Lower lobe of right lung (tissue), 2 donors: ENCODE measurements around the gene ZNF136. TPM values are rescaled to one million over a fixed set of nuclear protein-coding genes. Genes with fewer than 3 reads are reported as not detected.

Source experiments
- ATAC-seq, 2 donors: fragments of 200-7000 bp; cut with Tn5 transposase; one replicate each; pipeline ENCODE4 v1.9.1; 2020 to 2022; ENCODE audit warnings: mild to moderate bottlenecking in 2 of 2, moderate library complexity in 2 of 2
- DNase-seq: peaks from one replicate; pipeline ENCODE4 v3.0.0-alpha.2; 2020
- H3K27ac ChIP-seq: fragments of 200-600 bp; one replicate; pipeline ENCODE4 v1.8.0; 2022
- H3K27me3 ChIP-seq: fragments of 200-600 bp; one replicate; pipeline ENCODE4 v1.8.0; 2022; ENCODE audit warnings: low read depth
- H3K36me3 ChIP-seq: fragments of 200-600 bp; one replicate; pipeline ENCODE4 v1.8.0; 2022; ENCODE audit warnings: mild to moderate bottlenecking
- H3K4me1 ChIP-seq: fragments of 200-600 bp; one replicate; pipeline ENCODE4 v1.8.0; 2022
- H3K4me3 ChIP-seq: fragments of 200-600 bp; one replicate; pipeline ENCODE4 v1.8.0; 2022; ENCODE audit warnings: mild to moderate bottlenecking
- H3K9me3 ChIP-seq: fragments of 200-600 bp; one replicate; pipeline ENCODE4 v1.8.0; 2022
- CTCF ChIP-seq: fragments of 200-600 bp; IDR thresholded peaks from one replicate; pipeline ENCODE4 v1.8.0; 2022; ENCODE audit warnings: antibody characterized with exemption, mild to moderate bottlenecking
- intact Hi-C: fragments of 100-400 bp; cut with DNase I; formaldehyde crosslinking; loops from one replicate; pipeline ENCODE4 v1.11.0; 2022
- total RNA-seq: library from RNA; stranded (reverse); fragmentation: NEBNext Ultra II Directional; extraction: Animal tissue kit (Norgen Biotek cat#: 25700); gene quantifications from one replicate; pipeline ENCODE4 v1.2.1, GENCODE V29; 2021
- donor health status: DM: no; HTN: yes; CAD: no; lungs with severe emphysema.

The ZNF136 gene
- total RNA-seq, 1 donor from 2014 or later, result 14.9 TPM

- Histone ChIP-seq H3K27ac (no peak overlapping the region), H3K4me3 (no peak overlapping the region), H3K9me3 (peaks cover 21% of the 10 kb centered on the region), H3K36me3 (peaks cover 45% of the 10 kb centered on the region), H3K27me3 (no peaks in the 10 kb centered on the region), H3K4me1 (peaks cover 20% of the 10 kb centered on the region)
- ATAC-seq (no peak), DNase-seq (no peak)
- peak; percentile 23 for TF ChIP-seq CTCF
- intact Hi-C loops, result no loop called here
Measured at GRCh38 chr19:12137221-12137940, 25.5 kb upstream of the ZNF136 start.

GRCh38 chr19:12139269-12139668, 23.6 kb upstream of the ZNF136 start:
- no peaks in the 10 kb centered on the region for H3K27me3 ChIP-seq
- ATAC-seq, result no peak
- H3K4me1 ChIP-seq, result peaks cover 20% of the 10 kb centered on the region

GRCh38 chr19:12139885-12140544, 22.9 kb upstream of the ZNF136 start, which contains the start of gene ZNF20:
Gene ZNF20, minus strand, starts transcription at chr19:12140350. Its CDS starts 168 bp downstream, at chr19:12140182.
- H3K4me3 ChIP-seq, result peak within 1 kb of the TSS; percentile 97
- peak; percentile 97 for DNase-seq
- intact Hi-C loops, result no loop called here
- TF ChIP-seq CTCF, result no peak
- peaks cover 29% of the 10 kb centered on the region for H3K36me3 ChIP-seq
- peaks cover 2% of the 10 kb centered on the region for H3K9me3 ChIP-seq
- H3K4me1 ChIP-seq, result peaks cover 20% of the 10 kb centered on the region
- peak within 1 kb of the TSS; percentile 92 for H3K27ac ChIP-seq
- peak; percentile 99 for ATAC-seq
- no peaks in the 10 kb centered on the region for H3K27me3 ChIP-seq

More at GRCh38 chr19:12139269-12139668, 23.6 kb upstream of the ZNF136 start:
- Histone ChIP-seq H3K9me3 (peaks cover 2% of the 10 kb centered on the region), H3K4me3 (peak overlapping the region; percentile 97), H3K27ac (peak overlapping the region; percentile 92), H3K36me3 (peaks cover 30% of the 10 kb centered on the region)
- no peak for DNase-seq
- TF ChIP-seq CTCF, result no peak
- intact Hi-C loops, result no loop called here

GRCh38 chr19:12140545-12141404, 22.1 kb upstream of the ZNF136 start:
- ATAC-seq (peak; percentile 93 to 94), DNase-seq (peak; percentile 91)
- intact Hi-C loops, result no loop called here
- peak; percentile 93 for TF ChIP-seq CTCF
- peak overlapping the region; percentile 92 for H3K27ac ChIP-seq
- H3K9me3 ChIP-seq, result peaks cover 10% of the 10 kb centered on the region
- no peaks in the 10 kb centered on the region for H3K27me3 ChIP-seq
- peaks cover 20% of the 10 kb centered on the region for H3K4me1 ChIP-seq
- peak overlapping the region; percentile 97 for H3K4me3 ChIP-seq
- H3K36me3 ChIP-seq, result peaks cover 29% of the 10 kb centered on the region

- TF ChIP-seq CTCF, result no peak
- Histone ChIP-seq H3K27ac (no peak overlapping the region), H3K36me3 (peaks cover 31% of the 10 kb centered on the region), H3K4me1 (peaks cover 20% of the 10 kb centered on the region), H3K4me3 (no peak overlapping the region), H3K9me3 (peaks cover 14% of the 10 kb centered on the region), H3K27me3 (no peaks in the 10 kb centered on the region)
- intact Hi-C loops, result no loop called here
- ATAC-seq (no peak), DNase-seq (no peak)
Measured at GRCh38 chr19:12141405-12141736, 21.5 kb upstream of the ZNF136 start.
